PC-9 (cell line): Measurements from ENCODE around the gene DCUN1D1. TPM values are rescaled to one million over a fixed set of nuclear protein-coding genes. Genes with fewer than 3 reads are reported as not detected.

ENCODE experiments used
- BruUV-seq: library from RNA; stranded (reverse); fragments of 400-500 nt; replicated peaks from 2 replicates; lab custom pipeline; 2021; lab: Mats Ljungman, UMichigan
- CTCF ChIA-PET: fragments of 300-600 bp; sonication (Branson Sonifier 250); formaldehyde crosslinking; loops from one replicate; lab custom pipeline; 2022; ENCODE audit warnings: antibody characterized with exemption; lab: Charles Lee
- POLR2A ChIA-PET: fragments of 300-600 bp; sonication (Branson Sonifier 250); formaldehyde crosslinking; loops from one replicate; lab custom pipeline; 2022; ENCODE audit warnings: antibody characterized with exemption; ENCODE audit not compliant: unreplicated experiment; lab: Charles Lee
- DNase-seq, 2 experiments: peaks; one replicate each; pipeline versions ENCODE4 v3.0.0 to v3.0.0-alpha.2; 2015 to 2022; ENCODE audit warnings: mixed read lengths in 1 of 2
- H2AFZ ChIP-seq: fragments of 200-600 bp; sonication (generic); 2 replicates; pipeline ENCODE4 v1.8.1; 2017; ENCODE audit warnings: antibody characterized with exemption
- H3F3A ChIP-seq: fragments of 200-600 bp; sonication (generic); 2 replicates; pipeline ENCODE4 v1.8.1; 2017; ENCODE audit warnings: antibody characterized with exemption, mild to moderate bottlenecking, low read depth; ENCODE audit not compliant: insufficient read depth
- H3K27ac ChIP-seq: fragments of 200-600 bp; sonication (generic); 2 replicates; pipeline ENCODE4 v1.6.1; 2016; ENCODE audit warnings: mixed run types
- H3K27me3 ChIP-seq: fragments of 200-600 bp; sonication (generic); 2 replicates; pipeline ENCODE4 v1.6.1; 2016; ENCODE audit warnings: low read depth, mixed run types; ENCODE audit not compliant: insufficient read depth
- H3K36me3 ChIP-seq: fragments of 200-600 bp; sonication (generic); 2 replicates; pipeline ENCODE4 v1.6.1; 2016; ENCODE audit warnings: low read depth, mixed run types
- H3K4me1 ChIP-seq: fragments of 200-600 bp; sonication (generic); replicated peaks from 2 replicates; pipeline ENCODE4 v1.6.1; 2016; ENCODE audit warnings: mixed run types; ENCODE audit not compliant: insufficient read depth
- H3K4me2 ChIP-seq: fragments of 200-600 bp; sonication (generic); 2 replicates; pipeline ENCODE4 v1.6.1; 2017; ENCODE audit warnings: mixed run types
- H3K4me3 ChIP-seq: fragments of 200-600 bp; sonication (generic); 2 replicates; pipeline ENCODE4 v1.6.1; 2016; ENCODE audit warnings: mixed run types
- H3K79me2 ChIP-seq: fragments of 200-600 bp; sonication (generic); 2 replicates; pipeline ENCODE4 v1.6.1; 2017; ENCODE audit warnings: low read depth, mixed run types
- H3K9me2 ChIP-seq: fragments of 200-600 bp; sonication (generic); 2 replicates; pipeline ENCODE4 v1.8.1; 2017; ENCODE audit warnings: mild to moderate bottlenecking; ENCODE audit not compliant: insufficient read depth
- H3K9me3 ChIP-seq: fragments of 200-600 bp; sonication (generic); 2 replicates; pipeline ENCODE4 v1.8.1; 2016; ENCODE audit warnings: low read depth; ENCODE audit not compliant: insufficient read depth
- H4K20me1 ChIP-seq: fragments of 200-600 bp; sonication (generic); 2 replicates; pipeline ENCODE4 v1.8.1; 2017; ENCODE audit not compliant: insufficient read depth
- EZH2 ChIP-seq: fragments of 200-600 bp; sonication (generic); IDR thresholded peaks from 2 replicates; pipeline ENCODE4 v1.8.0; 2017; ENCODE audit warnings: antibody characterized with exemption, low read depth
- intact Hi-C: fragments of 100-400 bp; cut with micrococcal nuclease; formaldehyde crosslinking; loops from one replicate; pipeline ENCODE4 v1.10.0; 2022; ENCODE audit not compliant: unreplicated experiment
- total RNA-seq: library from RNA; stranded (reverse); gene quantifications from 2 replicates; pipeline ENCODE4 v1.2.3, GENCODE V29; 2021
- TF ChIP-seq, protein P1 (sequence below): fragments of 200-600 bp; sonication (generic); conservative IDR thresholded peaks from 2 replicates; pipeline ENCODE4 v1.6.1; 2017; ENCODE audit warnings: mixed run types, antibody characterized with exemption, mild to moderate bottlenecking, moderate library complexity

The DCUN1D1 gene
- total RNA-seq, 1 experiment from 2014 or later = 93.5 TPM

DNA sequence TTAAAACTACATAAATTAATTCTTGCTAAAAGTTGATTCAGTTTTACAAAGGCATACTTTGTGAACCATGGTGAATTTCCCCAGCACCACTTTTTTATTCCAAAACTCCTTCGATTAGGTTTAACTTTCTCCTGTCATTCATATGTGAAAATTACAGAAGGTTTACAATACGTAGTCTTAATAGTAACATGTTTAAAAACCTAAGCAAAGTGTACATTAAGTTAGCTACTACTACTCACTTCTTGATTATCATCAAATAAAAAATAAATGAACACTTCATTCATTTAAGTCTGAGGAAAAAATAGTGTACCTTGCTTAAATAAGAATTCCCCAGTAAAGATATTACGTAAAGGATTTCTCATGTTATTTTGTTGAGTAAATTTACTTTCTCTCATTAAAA is 38.6 kb downstream of the DCUN1D1 start:
- H3K4me2 ChIP-seq = no peak overlapping the region
- no peaks in the 10 kb centered on the region for H3K9me2 ChIP-seq
- no peaks in the 10 kb centered on the region for H3K9me3 ChIP-seq
- BruUV-seq = no TSS peak
- POLR2A ChIA-PET = no interaction called here
- no peak overlapping the region for H3K4me3 ChIP-seq
- CTCF ChIA-PET = no interaction called here
- no peak overlapping the region for H3K27ac ChIP-seq
- TF ChIP-seq EZH2 = no peak
- TF ChIP-seq, protein P1, sequence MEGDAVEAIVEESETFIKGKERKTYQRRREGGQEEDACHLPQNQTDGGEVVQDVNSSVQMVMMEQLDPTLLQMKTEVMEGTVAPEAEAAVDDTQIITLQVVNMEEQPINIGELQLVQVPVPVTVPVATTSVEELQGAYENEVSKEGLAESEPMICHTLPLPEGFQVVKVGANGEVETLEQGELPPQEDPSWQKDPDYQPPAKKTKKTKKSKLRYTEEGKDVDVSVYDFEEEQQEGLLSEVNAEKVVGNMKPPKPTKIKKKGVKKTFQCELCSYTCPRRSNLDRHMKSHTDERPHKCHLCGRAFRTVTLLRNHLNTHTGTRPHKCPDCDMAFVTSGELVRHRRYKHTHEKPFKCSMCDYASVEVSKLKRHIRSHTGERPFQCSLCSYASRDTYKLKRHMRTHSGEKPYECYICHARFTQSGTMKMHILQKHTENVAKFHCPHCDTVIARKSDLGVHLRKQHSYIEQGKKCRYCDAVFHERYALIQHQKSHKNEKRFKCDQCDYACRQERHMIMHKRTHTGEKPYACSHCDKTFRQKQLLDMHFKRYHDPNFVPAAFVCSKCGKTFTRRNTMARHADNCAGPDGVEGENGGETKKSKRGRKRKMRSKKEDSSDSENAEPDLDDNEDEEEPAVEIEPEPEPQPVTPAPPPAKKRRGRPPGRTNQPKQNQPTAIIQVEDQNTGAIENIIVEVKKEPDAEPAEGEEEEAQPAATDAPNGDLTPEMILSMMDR = no peak
- no peak for DNase-seq
- no peaks in the 10 kb centered on the region for H3K27me3 ChIP-seq
- no peaks in the 10 kb centered on the region for H4K20me1 ChIP-seq
- no peaks in the 10 kb centered on the region for H3F3A ChIP-seq
- H3K36me3 ChIP-seq = peaks cover 24% of the 10 kb centered on the region; the same call in 1 of the 2 replicates
- H2AFZ ChIP-seq = no peak overlapping the region
- intact Hi-C loops = no loop called here
- no peaks in the 10 kb centered on the region for H3K4me1 ChIP-seq
- H3K79me2 ChIP-seq = no peaks in the 10 kb centered on the region

GRCh38 chr3:182940266-182940808 is 40.0 kb downstream of the DCUN1D1 start:
- CTCF ChIA-PET = no interaction called here
- intact Hi-C loops = no loop called here
- Histone ChIP-seq H2AFZ (no peak overlapping the region), H3K9me2 (no peaks in the 10 kb centered on the region), H3K4me1 (no peaks in the 10 kb centered on the region), H3F3A (no peaks in the 10 kb centered on the region), H4K20me1 (no peaks in the 10 kb centered on the region), H3K27ac (no peak overlapping the region), H3K79me2 (no peaks in the 10 kb centered on the region), H3K9me3 (no peaks in the 10 kb centered on the region), H3K4me3 (no peak overlapping the region), H3K4me2 (no peak overlapping the region), H3K36me3 (peaks cover 15% of the 10 kb centered on the region; the same call in 1 of the 2 replicates), H3K27me3 (no peaks in the 10 kb centered on the region)
- TF ChIP-seq, protein P1 = no peak
- TF ChIP-seq EZH2 = no peak
- BruUV-seq = no TSS peak
- no peak for DNase-seq
- POLR2A ChIA-PET = no interaction called here

- ChIA-PET CTCF (no interaction called here), POLR2A (no interaction called here)
- Histone ChIP-seq H3K36me3 (peaks cover 13% of the 10 kb centered on the region; the same call in 1 of the 2 replicates), H3K4me1 (no peaks in the 10 kb centered on the region), H2AFZ (no peak overlapping the region), H3K9me2 (no peaks in the 10 kb centered on the region), H3K4me3 (no peak overlapping the region), H3K4me2 (no peak overlapping the region), H3K79me2 (no peaks in the 10 kb centered on the region), H3K27me3 (no peaks in the 10 kb centered on the region), H4K20me1 (no peaks in the 10 kb centered on the region), H3K27ac (no peak overlapping the region), H3K9me3 (no peaks in the 10 kb centered on the region), H3F3A (no peaks in the 10 kb centered on the region)
- TF ChIP-seq, protein P1 = no peak
- TF ChIP-seq EZH2 = no peak
- DNase-seq = no peak
- BruUV-seq = no TSS peak
- intact Hi-C loops = no loop called here
These were observed 42.9 kb downstream of the DCUN1D1 start for GRCh38 chr3:182937293-182938051.
